GM20000 (cell line): Measurements from ENCODE around the gene CMYA5.
"Not testable (repeated sequence)": the region's sequence is repeated elsewhere in the genome, so short reads cannot be mapped to it uniquely, and the experiment has no call there.

Source experiments
- DNase-seq: peaks from one replicate; pipeline ENCODE4 v3.0.0; 2012; ENCODE audit warnings: low spot score
- TF ChIP-seq, protein P1 (sequence below): IDR thresholded peaks from 2 replicates; pipeline ENCODE4 v1.5.1; 2012; ENCODE audit warnings: mild to moderate bottlenecking, control low read depth; ENCODE audit errors: extremely low read depth, missing control alignments

The CMYA5 gene

DNA sequence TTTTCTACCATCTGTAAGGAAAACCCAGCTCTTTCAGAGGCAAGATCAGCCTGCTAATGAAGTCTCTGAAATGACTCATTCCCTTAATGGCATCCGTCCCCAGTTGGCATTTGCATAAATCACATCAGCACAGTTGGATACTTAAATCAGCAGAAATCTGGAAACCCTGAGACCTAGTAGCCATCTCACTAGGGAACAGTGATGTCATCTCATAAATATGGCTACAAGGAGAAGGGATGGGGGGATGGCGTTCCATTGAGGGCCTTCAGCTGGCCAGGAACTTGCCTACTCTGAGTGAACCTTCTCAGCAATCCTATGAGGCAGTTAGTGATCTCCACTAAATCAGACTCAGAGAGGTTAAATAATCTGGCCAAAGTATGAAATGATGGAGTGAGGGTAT, 81.8 kb downstream of the CMYA5 start:
- TF ChIP-seq, protein P1, sequence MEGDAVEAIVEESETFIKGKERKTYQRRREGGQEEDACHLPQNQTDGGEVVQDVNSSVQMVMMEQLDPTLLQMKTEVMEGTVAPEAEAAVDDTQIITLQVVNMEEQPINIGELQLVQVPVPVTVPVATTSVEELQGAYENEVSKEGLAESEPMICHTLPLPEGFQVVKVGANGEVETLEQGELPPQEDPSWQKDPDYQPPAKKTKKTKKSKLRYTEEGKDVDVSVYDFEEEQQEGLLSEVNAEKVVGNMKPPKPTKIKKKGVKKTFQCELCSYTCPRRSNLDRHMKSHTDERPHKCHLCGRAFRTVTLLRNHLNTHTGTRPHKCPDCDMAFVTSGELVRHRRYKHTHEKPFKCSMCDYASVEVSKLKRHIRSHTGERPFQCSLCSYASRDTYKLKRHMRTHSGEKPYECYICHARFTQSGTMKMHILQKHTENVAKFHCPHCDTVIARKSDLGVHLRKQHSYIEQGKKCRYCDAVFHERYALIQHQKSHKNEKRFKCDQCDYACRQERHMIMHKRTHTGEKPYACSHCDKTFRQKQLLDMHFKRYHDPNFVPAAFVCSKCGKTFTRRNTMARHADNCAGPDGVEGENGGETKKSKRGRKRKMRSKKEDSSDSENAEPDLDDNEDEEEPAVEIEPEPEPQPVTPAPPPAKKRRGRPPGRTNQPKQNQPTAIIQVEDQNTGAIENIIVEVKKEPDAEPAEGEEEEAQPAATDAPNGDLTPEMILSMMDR: no peak
- no peak for DNase-seq

DNA sequence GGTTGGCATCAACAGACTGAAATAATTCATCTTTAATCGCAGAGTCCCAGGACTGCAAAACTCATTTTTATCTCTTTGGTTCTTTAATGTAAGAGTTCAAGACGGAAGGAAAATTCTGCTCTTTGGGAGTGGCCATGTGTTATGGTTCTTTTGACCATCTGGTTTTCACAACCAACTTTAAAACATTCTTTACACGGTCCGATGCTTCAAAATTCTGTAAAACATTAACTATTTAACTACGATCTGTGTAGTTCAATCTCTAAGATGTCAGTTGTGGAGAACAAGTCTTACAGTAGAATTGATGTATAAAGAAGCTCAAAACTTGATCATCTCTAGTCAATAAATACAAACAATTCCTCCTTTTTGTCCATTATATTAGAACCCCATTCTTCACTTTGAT, 83.0 kb downstream of the CMYA5 start:
- DNase-seq: no peak
- TF ChIP-seq, protein P1: no peak

DNA sequence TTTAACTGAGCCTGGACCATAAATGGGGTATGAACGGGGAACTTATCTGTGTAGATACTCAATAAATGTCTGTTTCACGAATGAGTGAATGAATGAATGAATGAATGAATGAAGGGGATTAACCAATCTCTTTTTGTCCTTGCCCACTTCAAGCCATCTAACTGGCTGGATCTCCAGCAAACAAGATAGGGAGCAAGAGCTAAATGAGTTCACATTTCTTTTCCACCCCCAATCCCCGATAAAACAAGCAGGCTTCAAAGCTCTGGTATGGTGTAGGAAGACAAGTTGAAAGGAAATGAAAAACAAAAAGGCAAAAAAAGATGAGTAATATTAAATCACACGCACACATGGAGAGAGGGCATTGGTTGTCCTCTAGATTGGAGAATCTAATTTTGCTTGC, 84.0 kb downstream of the CMYA5 start:
- no peak for DNase-seq
- TF ChIP-seq, protein P1: no peak

DNA sequence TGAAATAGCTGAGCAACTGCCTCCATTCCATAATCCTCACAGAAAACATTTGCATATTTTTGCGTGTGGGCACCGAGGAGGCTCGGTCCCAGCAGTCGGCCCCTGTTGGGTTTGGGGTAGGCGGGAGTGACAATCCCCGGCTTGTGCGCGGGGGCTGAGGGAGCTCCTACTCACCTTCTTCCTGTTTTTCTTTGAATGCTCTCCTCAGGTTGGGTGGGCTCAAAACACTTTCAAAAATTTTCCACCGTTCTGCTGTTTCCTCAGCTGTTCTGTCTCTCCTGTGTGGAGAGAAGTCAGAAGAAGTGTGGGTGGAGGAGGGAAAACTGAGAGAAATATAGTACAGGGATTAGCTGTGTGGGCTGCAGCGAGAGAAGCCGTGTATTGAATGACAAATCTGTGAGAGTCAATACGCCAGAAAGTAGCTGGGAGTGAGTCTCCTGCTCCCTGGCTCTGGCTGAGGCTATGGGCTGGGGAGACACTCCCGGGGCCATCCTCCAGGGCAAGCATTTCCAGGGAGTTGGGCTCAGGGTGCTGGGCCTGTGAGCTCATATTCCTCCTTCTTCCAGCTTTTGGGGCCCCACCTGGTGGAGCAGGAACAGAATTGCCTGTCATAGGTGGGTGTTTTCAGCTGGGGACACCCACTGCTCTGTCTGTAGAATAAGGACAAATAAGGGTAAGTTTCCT, 84.7 kb downstream of the CMYA5 start:
- TF ChIP-seq, protein P1: peak; percentile 13
- DNase-seq: peak; percentile 20

DNA sequence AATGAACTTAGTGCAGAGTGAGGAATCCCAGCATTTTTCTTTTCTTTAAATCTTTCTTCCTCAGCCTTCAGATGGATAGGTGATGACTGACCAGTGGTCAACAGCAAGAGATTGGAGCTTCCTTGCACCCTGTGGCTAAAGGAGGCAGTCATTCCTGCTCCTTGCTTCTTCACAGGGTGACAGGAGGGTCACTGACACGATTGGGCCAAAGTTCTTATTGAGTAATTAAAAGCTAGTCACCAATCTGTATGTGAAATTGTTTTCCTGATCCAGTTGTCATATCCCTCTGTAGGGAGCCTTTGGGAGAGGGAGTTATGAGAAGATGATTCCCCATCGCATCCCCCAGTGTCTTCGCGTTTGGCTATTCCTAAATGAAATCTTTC, 85.2 kb downstream of the CMYA5 start:
- DNase-seq: no peak
- TF ChIP-seq, protein P1: no peak

DNA sequence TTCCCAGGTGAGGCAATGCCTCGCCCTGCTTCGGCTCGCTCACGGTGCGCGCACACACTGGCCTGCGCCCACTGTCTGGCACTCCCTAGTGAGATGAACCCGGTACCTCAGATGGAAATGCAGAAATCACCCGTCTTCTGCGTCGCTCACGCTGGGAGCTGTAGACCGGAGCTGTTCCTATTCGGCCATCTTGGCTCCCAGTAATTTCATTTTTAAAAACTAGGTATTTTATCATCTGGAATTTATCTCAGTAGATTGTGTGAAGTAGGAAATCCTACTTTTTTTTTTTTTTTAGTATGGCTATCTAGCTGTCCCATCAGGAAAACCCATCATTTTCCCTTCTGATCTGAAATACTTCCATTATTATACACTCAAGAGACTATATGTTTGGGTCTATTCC, 95.1 kb downstream of the CMYA5 start:
- not testable (repeated sequence) for DNase-seq

DNA sequence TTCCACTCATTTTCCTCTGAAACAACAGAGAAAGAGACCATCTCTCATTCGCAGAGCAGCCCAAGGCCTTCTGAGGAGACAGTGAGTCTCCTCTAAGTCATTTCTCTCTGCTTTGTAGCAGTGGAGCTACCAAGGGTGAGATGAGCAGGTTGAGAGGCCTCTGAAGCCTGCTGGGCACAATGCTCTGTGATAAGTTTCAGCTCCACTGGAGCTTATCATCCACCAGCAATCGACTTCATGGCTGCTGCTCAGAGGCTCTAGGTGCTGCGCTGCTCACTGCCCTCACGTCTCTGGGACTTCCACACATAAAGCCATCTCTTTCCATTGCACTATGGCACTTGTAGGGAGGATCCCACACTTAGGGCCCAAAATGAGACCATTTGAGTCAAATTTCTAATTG, 96.3 kb downstream of the CMYA5 start:
- TF ChIP-seq, protein P1: no peak
- DNase-seq: no peak

DNA sequence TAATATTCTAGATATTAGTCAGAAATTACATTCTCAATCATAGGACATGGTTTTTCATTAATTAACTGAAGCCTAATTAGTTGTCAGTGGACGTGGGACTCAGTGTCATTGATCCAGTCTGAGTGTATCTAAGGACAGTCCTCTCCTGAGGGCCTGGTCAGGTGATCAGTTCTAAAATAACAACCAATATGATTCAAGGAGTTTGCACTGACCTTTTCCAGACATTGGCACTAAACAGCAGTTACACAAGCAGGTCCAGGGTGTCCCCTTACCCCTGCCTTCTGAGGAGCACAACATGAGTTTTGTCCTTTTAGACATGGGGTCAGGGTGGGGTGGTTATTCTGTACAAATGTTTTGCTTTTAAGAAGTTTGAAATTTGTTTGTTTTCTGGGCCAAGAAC, 97.8 kb downstream of the CMYA5 start:
- TF ChIP-seq, protein P1: no peak
- no peak for DNase-seq
